ENCODE measurements around the gene CCDC107. TPM values are rescaled to one million over a fixed set of nuclear protein-coding genes. Genes with fewer than 3 reads are reported as not detected.

The CCDC107 gene
- total and polyA plus RNA-seq, 4 donors = 5.4 to 20.2 (median 10.4) TPM

GRCh38 chr9:35690614-35691333 is 32.7 kb downstream of the CCDC107 start:
- no peak for TF ChIP-seq REST (IDR thresholded peaks at IDR 0.05)
- peak in 1 of 2 donors; percentile 5 for TF ChIP-seq RXRA (IDR thresholded peaks at IDR 0.05)
- no peak for TF ChIP-seq CTCF (IDR thresholded peaks at IDR 0.05; ENCODE audit: low read depth, low read length, missing input control)
- no peak for TF ChIP-seq YY1 (IDR thresholded peaks at IDR 0.05)
- TF ChIP-seq HNF4A (conservative IDR thresholded peaks at IDR 0.05) = no peak
- no peak for TF ChIP-seq NR2F2 (IDR thresholded peaks at IDR 0.05)
- no peak for TF ChIP-seq HNF4G (IDR thresholded peaks at IDR 0.05)
- H3K27ac ChIP-seq (ENCODE audit: low read depth in 1 of 2, low read length in 2 of 2) = peak overlapping the region; percentile 77 to 81
- H3K4me3 ChIP-seq (ENCODE audit: low read depth in 1 of 3, low read length in 3 of 3) = peak overlapping the region; percentile 59 to 85 (median 77)
- H3K4me1 ChIP-seq (ENCODE audit: control insufficient read depth in 4 of 4, insufficient read depth in 4 of 4, low read length in 3 of 4) = peaks cover 0 to 10% (median 5%) of the 10 kb centered on the region in 4 donors
- peak overlapping the region in 1 of 2 donors; percentile 47 for H3K9ac ChIP-seq (ENCODE audit: low read depth in 1 of 2, low read length in 2 of 2)
- WGBS = 2% methylated on average over 61 of the region's 61 CpGs
- peaks cover 0 to 3% (median 1%) of the 10 kb centered on the region in 4 donors for H3K36me3 ChIP-seq (ENCODE audit: control insufficient read depth in 4 of 4, insufficient read depth in 3 of 4, low read depth in 1 of 4, low read length in 3 of 4)
- no peak for DNase-seq (ENCODE audit: low spot score)
- no peaks in the 10 kb centered on the region for H3K27me3 ChIP-seq (ENCODE audit: control insufficient read depth in 4 of 4, insufficient read depth in 4 of 4, low read length in 3 of 4)
- no peaks in the 10 kb centered on the region for H3K9me3 ChIP-seq (ENCODE audit: control insufficient read depth in 4 of 4, low read length in 3 of 4)

DNA sequence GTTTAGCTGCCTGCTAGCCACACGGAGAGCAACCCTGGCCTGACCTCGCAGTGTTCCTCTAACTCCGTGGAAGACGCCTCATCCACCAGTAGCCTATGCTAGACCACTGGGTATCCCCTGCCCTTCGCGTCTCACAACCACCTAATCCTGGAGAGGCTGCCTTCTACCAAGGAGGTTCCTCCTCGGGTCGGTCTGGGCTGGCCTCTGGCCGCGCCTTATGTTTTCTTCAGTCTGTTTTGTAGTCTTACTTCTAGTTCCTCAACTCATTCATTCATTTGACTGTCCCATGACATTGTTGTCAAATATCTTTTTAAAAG is 33.2 kb downstream of the CCDC107 start:
- Histone ChIP-seq H3K4me1 (ENCODE audit: control insufficient read depth in 4 of 4, insufficient read depth in 4 of 4, low read length in 3 of 4) (peaks cover 0 to 10% (median 5%) of the 10 kb centered on the region in 4 donors), H3K36me3 (ENCODE audit: control insufficient read depth in 4 of 4, insufficient read depth in 3 of 4, low read depth in 1 of 4, low read length in 3 of 4) (peaks cover 0 to 4% (median 2%) of the 10 kb centered on the region in 4 donors), H3K27me3 (ENCODE audit: control insufficient read depth in 4 of 4, insufficient read depth in 4 of 4, low read length in 3 of 4) (no peaks in the 10 kb centered on the region), H3K27ac (ENCODE audit: low read depth in 1 of 2, low read length in 2 of 2) (peak overlapping the region; percentile 77 to 81), H3K4me3 (ENCODE audit: low read depth in 1 of 3, low read length in 3 of 3) (peak overlapping the region in 2 of 3 donors; percentile 77 to 85), H3K9me3 (ENCODE audit: control insufficient read depth in 4 of 4, low read length in 3 of 4) (no peaks in the 10 kb centered on the region), H3K9ac (ENCODE audit: low read depth in 1 of 2, low read length in 2 of 2) (peak overlapping the region in 1 of 2 donors; percentile 47)
- TF ChIP-seq EGR1 (IDR thresholded peaks at IDR 0.05; ENCODE audit: low read depth in 2 of 2) (no peak), YY1 (IDR thresholded peaks at IDR 0.05) (no peak), FOXA2 (IDR thresholded peaks at IDR 0.05) (no peak), SP1 (IDR thresholded peaks at IDR 0.05) (no peak), NR2F2 (IDR thresholded peaks at IDR 0.05) (no peak), RAD21 (IDR thresholded peaks at IDR 0.05) (no peak), HNF4A (conservative IDR thresholded peaks at IDR 0.05) (no peak), GABPA (IDR thresholded peaks at IDR 0.05 in 1 of 2, conservative IDR thresholded peaks at IDR 0.05 in 1 of 2) (no peak), FOXA1 (IDR thresholded peaks at IDR 0.05) (no peak), HNF4G (IDR thresholded peaks at IDR 0.05) (no peak), ZBTB33 (IDR thresholded peaks at IDR 0.05) (no peak)
- TF ChIP-seq, protein P1, sequence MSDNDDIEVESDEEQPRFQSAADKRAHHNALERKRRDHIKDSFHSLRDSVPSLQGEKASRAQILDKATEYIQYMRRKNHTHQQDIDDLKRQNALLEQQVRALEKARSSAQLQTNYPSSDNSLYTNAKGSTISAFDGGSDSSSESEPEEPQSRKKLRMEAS (IDR thresholded peaks at IDR 0.05) = no peak
- DNase-seq (ENCODE audit: low spot score) = no peak
- WGBS = 51% methylated on average over 10 of the region's 10 CpGs
